ENCODE results near the gene FAM53A. TPM values are rescaled to one million over a fixed set of nuclear protein-coding genes. Genes with fewer than 3 reads are reported as not detected.

Gene FAM53A
- total and polyA plus RNA-seq, 2 of the 4 experiments (the other 2 are of a cell fraction) = 2.0 to 3.1 TPM

GRCh38 chr4:1604706-1605205 lies 79.4 kb downstream of the FAM53A start:
- CTCF ChIA-PET = no interaction called here

More at GRCh38 chr4:1604706-1605205, 79.4 kb downstream of the FAM53A start:
- Histone ChIP-seq H3K4me3 (ENCODE audit: insufficient read depth, low read depth, low read length) (no peak overlapping the region), H2BK15ac (ENCODE audit: low read depth, low read length) (no peak overlapping the region), H3K9ac (ENCODE audit: low read depth, low read length) (no peak overlapping the region), H3K23ac (ENCODE audit: low read depth, low read length) (no peak overlapping the region), H2AK5ac (ENCODE audit: low read depth, low read length) (no peak overlapping the region), H4K20me1 (ENCODE audit: insufficient read depth, low read length) (no peaks in the 10 kb centered on the region; the same call in 1 of the 2 replicates), H3K4me1 (ENCODE audit: control insufficient read depth, insufficient read depth, low read length) (no peaks in the 10 kb centered on the region), H3K4ac (ENCODE audit: low read depth, low read length) (no peak overlapping the region), H2BK20ac (ENCODE audit: low read depth, low read length) (no peak overlapping the region), H4K5ac (ENCODE audit: low read depth, low read length) (no peak overlapping the region), H2BK120ac (ENCODE audit: low read depth, low read length) (no peak overlapping the region), H3K4me2 (ENCODE audit: low read depth, low read length) (no peak overlapping the region), H3K9me1 (ENCODE audit: insufficient read depth, low read length) (no peaks in the 10 kb centered on the region), H3K9me3 (ENCODE audit: control insufficient read depth, insufficient read depth, low read length) (no peaks in the 10 kb centered on the region), H4K8ac (ENCODE audit: low read depth in 2 of 2, low read length in 2 of 2) (no peak overlapping the region), H2AK9ac (replicated peaks; ENCODE audit: low read depth, low read length, poor library complexity) (no peak overlapping the region), H3K27me3 (ENCODE audit: control insufficient read depth, insufficient read depth, low read length) (peaks cover 16% of the 10 kb centered on the region; the same call in 1 of the 2 replicates), H3K79me1 (ENCODE audit: low read depth in 1 of 2, low read length in 2 of 2) (no peaks in the 10 kb centered on the region), H3K56ac (ENCODE audit: extremely low read depth, insufficient read depth, low read length) (no peak overlapping the region), H3K18ac (ENCODE audit: low read depth, low read length) (no peak overlapping the region), H4K91ac (ENCODE audit: insufficient read depth, low read depth, low read length) (no peak overlapping the region), H2AFZ (replicated peaks; ENCODE audit: low read length, poor library complexity) (no peak overlapping the region), H3K36me3 (ENCODE audit: control insufficient read depth, insufficient read depth, low read length) (no peaks in the 10 kb centered on the region), H2BK5ac (ENCODE audit: low read depth, low read length, poor library complexity, severe bottlenecking) (no peak overlapping the region), H3K27ac (ENCODE audit: insufficient read depth, low read length) (no peak overlapping the region), H3K14ac (replicated peaks; ENCODE audit: low read depth, low read length) (no peak overlapping the region)
- no peak for DNase-seq
- intact Hi-C loops (cut with micrococcal nuclease) = no loop called here
- TF ChIP-seq NFE2L2 (IDR thresholded peaks at IDR 0.05; ENCODE audit: low read depth, low read length) (no peak), BHLHE40 (IDR thresholded peaks at IDR 0.05; ENCODE audit: low read depth, low read length) (no peak), FOS (IDR thresholded peaks at IDR 0.05; ENCODE audit: low read depth, low read length) (no peak), MAZ (IDR thresholded peaks at IDR 0.05; ENCODE audit: borderline replicate concordance, low read depth, low read length) (no peak), CEBPB (IDR thresholded peaks at IDR 0.05; ENCODE audit: low read depth, low read length) (no peak), MXI1 (IDR thresholded peaks at IDR 0.05; ENCODE audit: borderline replicate concordance, low read depth, low read length) (no peak), RAD21 (IDR thresholded peaks at IDR 0.05; ENCODE audit: low read length) (no peak), RFX5 (IDR thresholded peaks at IDR 0.05; ENCODE audit: low read depth, low read length) (no peak), MAFK (IDR thresholded peaks at IDR 0.05; ENCODE audit: low read depth, low read length) (no peak), RCOR1 (IDR thresholded peaks at IDR 0.05; ENCODE audit: insufficient replicate concordance, low read length) (no peak), CHD1 (IDR thresholded peaks at IDR 0.05; ENCODE audit: low read depth, low read length) (no peak), USF2 (IDR thresholded peaks at IDR 0.05; ENCODE audit: low read depth, low read length) (no peak), POLR2A (IDR thresholded peaks at IDR 0.05; ENCODE audit: low read depth, low read length) (no peak), SMC3 (IDR thresholded peaks at IDR 0.05; ENCODE audit: low read depth, low read length) (no peak)
- TF ChIP-seq, protein P1, sequence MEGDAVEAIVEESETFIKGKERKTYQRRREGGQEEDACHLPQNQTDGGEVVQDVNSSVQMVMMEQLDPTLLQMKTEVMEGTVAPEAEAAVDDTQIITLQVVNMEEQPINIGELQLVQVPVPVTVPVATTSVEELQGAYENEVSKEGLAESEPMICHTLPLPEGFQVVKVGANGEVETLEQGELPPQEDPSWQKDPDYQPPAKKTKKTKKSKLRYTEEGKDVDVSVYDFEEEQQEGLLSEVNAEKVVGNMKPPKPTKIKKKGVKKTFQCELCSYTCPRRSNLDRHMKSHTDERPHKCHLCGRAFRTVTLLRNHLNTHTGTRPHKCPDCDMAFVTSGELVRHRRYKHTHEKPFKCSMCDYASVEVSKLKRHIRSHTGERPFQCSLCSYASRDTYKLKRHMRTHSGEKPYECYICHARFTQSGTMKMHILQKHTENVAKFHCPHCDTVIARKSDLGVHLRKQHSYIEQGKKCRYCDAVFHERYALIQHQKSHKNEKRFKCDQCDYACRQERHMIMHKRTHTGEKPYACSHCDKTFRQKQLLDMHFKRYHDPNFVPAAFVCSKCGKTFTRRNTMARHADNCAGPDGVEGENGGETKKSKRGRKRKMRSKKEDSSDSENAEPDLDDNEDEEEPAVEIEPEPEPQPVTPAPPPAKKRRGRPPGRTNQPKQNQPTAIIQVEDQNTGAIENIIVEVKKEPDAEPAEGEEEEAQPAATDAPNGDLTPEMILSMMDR (conservative IDR thresholded peaks at IDR 0.05; ENCODE audit: low read depth, low read length) = no peak
- TF ChIP-seq, protein P2, sequence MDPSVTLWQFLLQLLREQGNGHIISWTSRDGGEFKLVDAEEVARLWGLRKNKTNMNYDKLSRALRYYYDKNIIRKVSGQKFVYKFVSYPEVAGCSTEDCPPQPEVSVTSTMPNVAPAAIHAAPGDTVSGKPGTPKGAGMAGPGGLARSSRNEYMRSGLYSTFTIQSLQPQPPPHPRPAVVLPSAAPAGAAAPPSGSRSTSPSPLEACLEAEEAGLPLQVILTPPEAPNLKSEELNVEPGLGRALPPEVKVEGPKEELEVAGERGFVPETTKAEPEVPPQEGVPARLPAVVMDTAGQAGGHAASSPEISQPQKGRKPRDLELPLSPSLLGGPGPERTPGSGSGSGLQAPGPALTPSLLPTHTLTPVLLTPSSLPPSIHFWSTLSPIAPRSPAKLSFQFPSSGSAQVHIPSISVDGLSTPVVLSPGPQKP (IDR thresholded peaks at IDR 0.05; ENCODE audit: borderline replicate concordance, low read depth, low read length) = no peak
- no TSS peak for BruUV-seq (replicated peaks)
- dilution Hi-C loops (cut with HindIII; ENCODE audit: low sequenced_read_pairs, unreplicated experiment) = no loop called here
- no CpG with 5 or more reads among the region's 19 CpGs for WGBS, 2 experiments (ENCODE audit: extremely low coverage in 2 of 2, insufficient read length in 1 of 2)
- in situ Hi-C loops (cut with MboI; ENCODE audit: low sequenced_read_pairs) = no loop called here
- POLR2A ChIA-PET (ENCODE audit: unreplicated experiment) = no interaction called here
- ATAC-seq (ENCODE audit: low read depth) = no peak
